SK-N-DZ (cell line): ENCODE results near the gene WDR75. TPM values are rescaled to one million over a fixed set of nuclear protein-coding genes. Genes with fewer than 3 reads are reported as not detected.
A peak's percentile ranks its signal among the peaks of the same experiment; 100 is the strongest.
"Not testable (repeated sequence)": the region's sequence is repeated elsewhere in the genome, so short reads cannot be mapped to it uniquely, and the experiment has no call there.

Source experiments
- DNase-seq: peaks from one replicate; pipeline ENCODE4 v3.0.0-alpha.2; 2015; ENCODE audit warnings: low spot score
- polyA plus RNA-seq, 2 experiments: library from polyadenylated mRNA; depleted of rRNA; stranded (reverse); fragments of >200 nt; gene quantifications; 2 replicates each; pipeline ENCODE4 v1.2.3, GENCODE V29; 2014

Gene WDR75
- polyA plus RNA-seq (2014; cell fraction: cytosol; rRNA removed): 60.3 and 63.6 TPM in 2 replicates
- polyA plus RNA-seq (2014; cell fraction: nucleus; rRNA removed): 96.0 and 114 TPM in 2 replicates

GRCh38 chr2:189440947-189441708, at the start of gene WDR75:
WDR75 (plus strand) TSS chr2:189441474; CDS start chr2:189441493, 19 bp downstream.
- DNase-seq: peak; percentile 96

- DNase-seq: no peak
These were observed 47.7 kb upstream of the WDR75 start for GRCh38 chr2:189393440-189394111.

GRCh38 chr2:189394525-189394924, 46.7 kb upstream of the WDR75 start:
- no peak for DNase-seq

- DNase-seq: no peak
These were observed 38.3 kb upstream of the WDR75 start for GRCh38 chr2:189402932-189403331.

GRCh38 chr2:189406586-189407233, 34.6 kb upstream of the WDR75 start:
- DNase-seq: no peak

GRCh38 chr2:189407281-189408209, 33.7 kb upstream of the WDR75 start:
- DNase-seq: peak; percentile 57

GRCh38 chr2:189408294-189408693, 33.0 kb upstream of the WDR75 start:
- no peak for DNase-seq

- DNase-seq: peak; percentile 17
These were observed 32.1 kb upstream of the WDR75 start for GRCh38 chr2:189409131-189409530.

GRCh38 chr2:189409647-189410046, 31.6 kb upstream of the WDR75 start:
- DNase-seq: no peak

- no peak for DNase-seq
These were observed 29.4 kb upstream of the WDR75 start for GRCh38 chr2:189411860-189412259.

GRCh38 chr2:189412330-189412953, 28.8 kb upstream of the WDR75 start:
- DNase-seq: peak; percentile 47

GRCh38 chr2:189413249-189413648, 28.0 kb upstream of the WDR75 start:
- no peak for DNase-seq

GRCh38 chr2:189421644-189422043, 19.6 kb upstream of the WDR75 start:
- no peak for DNase-seq

GRCh38 chr2:189424961-189425360, 16.3 kb upstream of the WDR75 start:
- no peak for DNase-seq

GRCh38 chr2:189425676-189426075, 15.6 kb upstream of the WDR75 start:
- DNase-seq: no peak

GRCh38 chr2:189426886-189427285, 14.4 kb upstream of the WDR75 start:
- no peak for DNase-seq

GRCh38 chr2:189427872-189428271, 13.4 kb upstream of the WDR75 start:
- no peak for DNase-seq

- not testable (repeated sequence) for DNase-seq
These were observed 10.8 kb upstream of the WDR75 start for GRCh38 chr2:189430448-189430847.

GRCh38 chr2:189435803-189436202, 5.5 kb upstream of the WDR75 start:
- not testable (repeated sequence) for DNase-seq

- no peak for DNase-seq
These were observed 3.3 kb upstream of the WDR75 start for GRCh38 chr2:189437926-189438325.

GRCh38 chr2:189439342-189439741, 1.9 kb upstream of the WDR75 start:
- no peak for DNase-seq
